K562 (cell line): Measurements from ENCODE around the gene CYTH1. TPM values are rescaled to one million over a fixed set of nuclear protein-coding genes. Genes with fewer than 3 reads are reported as not detected.

Experiments
- ATAC-seq: fragments of 200-7000 bp; cut with Tn5 transposase; 3 replicates; pipeline ENCODE4 v1.9.1; 2020; ENCODE audit warnings: moderate library complexity
- BruUV-seq: library from RNA; stranded (reverse); fragments of 400-500 nt; replicated peaks from 2 replicates; lab custom pipeline; 2021; lab: Mats Ljungman, UMichigan
- CTCF ChIA-PET: fragments of 300-600 bp; formaldehyde crosslinking; extraction: SDS; loops from one replicate; lab custom pipeline; 2021; ENCODE audit warnings: low intra/inter-chr PET ratio; lab: Yijun Ruan, JAX
- POLR2A ChIA-PET: fragments of 300-600, 350-650 bp; sonication (Branson Sonifier 250); formaldehyde crosslinking; extraction: SDS; loops from one replicate; lab custom pipeline; 2021; ENCODE audit warnings: antibody characterized with exemption, inconsistent platforms; lab: Yijun Ruan, JAX
- DNase-seq, 4 experiments: peaks; one replicate each; pipeline versions ENCODE4 v3.0.0 to v3.0.0-alpha.2; 2011 to 2018; ENCODE audit warnings: low spot score in 3 of 4, mixed read lengths in 3 of 4; ENCODE audit errors: extremely low read depth in 1 of 4
- FAIRE-seq: peaks from 2 replicates; lab custom pipeline; 2011; peaks lifted over from hg19 to GRCh38; lab: Jason Lieb, UNC
- H2AFZ ChIP-seq: 2 replicates; pipeline ENCODE4 v1.6.0; 2011; ENCODE audit warnings: low read depth, low read length, control low read depth, inconsistent platforms
- H3K27ac ChIP-seq: fragments of 200-600 bp; 3 replicates; pipeline ENCODE4 v1.8.0; 2011; ENCODE audit warnings: low read depth, mild to moderate bottlenecking, control low read depth, inconsistent platforms, low read length, moderate library complexity, mixed read lengths; ENCODE audit errors: extremely low read depth
- H3K27me3 ChIP-seq, 2 experiments: fragments of 300-600 bp in 1 of 2; 2 replicates in 1 of 2; 3 replicates in 1 of 2; pipeline versions ENCODE4 v1.6.0 to v1.8.0; 2011; ENCODE audit warnings: inconsistent platforms in 2 of 2, low read length in 2 of 2, mild to moderate bottlenecking in 1 of 2, mixed read lengths in 1 of 2, moderate library complexity in 1 of 2; ENCODE audit not compliant: control insufficient read depth in 2 of 2, insufficient read depth in 2 of 2
- H3K36me3 ChIP-seq: fragments of 300-600 bp; 3 replicates; pipeline ENCODE4 v1.8.0; 2011; ENCODE audit warnings: mild to moderate bottlenecking, low read length, inconsistent platforms; ENCODE audit not compliant: control insufficient read depth, insufficient read depth
- H3K4me1 ChIP-seq, 2 experiments: fragments of 200-600 bp in 1 of 2; replicated peaks in 1 of 2; 2 replicates in 1 of 2; 3 replicates in 1 of 2; pipeline versions ENCODE4 v1.5.1 to v1.8.0; 2011; ENCODE audit warnings: inconsistent platforms in 2 of 2, low read length in 2 of 2, mild to moderate bottlenecking in 1 of 2, mixed read lengths in 1 of 2, moderate library complexity in 1 of 2; ENCODE audit not compliant: control insufficient read depth in 2 of 2, insufficient read depth in 2 of 2
- H3K4me2 ChIP-seq: 2 replicates; pipeline ENCODE4 v1.6.1; 2011; ENCODE audit warnings: low read length, control low read depth, inconsistent platforms, mixed read lengths; ENCODE audit not compliant: insufficient read depth
- H3K4me3 ChIP-seq: fragments of 200-600 bp; sonication (generic), shearing (Covaris generic); 2 replicates; pipeline ENCODE4 v1.5.1; 2016; ENCODE audit warnings: control low read depth, inconsistent platforms
- H3K79me2 ChIP-seq: fragments of 200-600 bp; 3 replicates; pipeline ENCODE4 v1.8.0; 2011; ENCODE audit warnings: low read length, inconsistent platforms; ENCODE audit not compliant: control insufficient read depth, insufficient read depth
- H3K9ac ChIP-seq, 2 experiments: 2 replicates each; pipeline versions ENCODE4 v1.6.0 to v1.6.1; 2011; ENCODE audit warnings: low read depth in 2 of 2, low read length in 2 of 2, control low read depth in 1 of 2, inconsistent platforms in 1 of 2, mild to moderate bottlenecking in 1 of 2, mixed read lengths in 1 of 2; ENCODE audit not compliant: insufficient read depth in 1 of 2
- H3K9me1 ChIP-seq: one replicate; pipeline ENCODE4 v1.6.0; 2011; ENCODE audit warnings: inconsistent platforms, mild to moderate bottlenecking, low read length, moderate library complexity; ENCODE audit not compliant: control insufficient read depth, insufficient read depth
- H3K9me3 ChIP-seq: replicated peaks from 2 replicates; pipeline ENCODE4 v1.5.1; 2011; ENCODE audit warnings: low read depth, low read length, inconsistent platforms; ENCODE audit not compliant: control insufficient read depth, insufficient read depth
- H4K20me1 ChIP-seq: replicated peaks from 2 replicates; pipeline ENCODE4 v1.6.1; 2011; ENCODE audit warnings: low read length, inconsistent platforms, mixed read lengths; ENCODE audit not compliant: control insufficient read depth, insufficient read depth
- CBX1 ChIP-seq: sonication (generic); IDR thresholded peaks from 2 replicates; pipeline ENCODE4 v1.6.1; 2016; ENCODE audit warnings: antibody characterized with exemption, low read depth, mild to moderate bottlenecking
- CBX2 ChIP-seq: fragments of 200-600 bp; sonication (generic); IDR thresholded peaks from one replicate; pipeline ENCODE4 v1.6.1; 2012; ENCODE audit warnings: mild to moderate bottlenecking, low read length, inconsistent platforms; ENCODE audit not compliant: insufficient read depth, poor library complexity, severe bottlenecking
- HLTF ChIP-seq: fragments of 450-650 bp; IDR thresholded peaks from 2 replicates; pipeline ENCODE4 v1.6.1; 2016
- WGBS: fragments of 100-300 bp; shearing (Covaris generic); methylation state at CpG from one replicate; pipeline ENCODE4 v1.1.6; 2016; ENCODE audit warnings: low coverage, mixed read lengths; ENCODE audit not compliant: insufficient coverage; ENCODE audit errors: missing lambda C conversion rate; 5-methylcytosine and 5-hydroxymethylcytosine counted together
- in situ Hi-C: fragments of 300-500 bp; cut with MboI; formaldehyde crosslinking; loops from 4 replicates; pipeline ENCODE4 v1.15.0; 2018; ENCODE audit warnings: inconsistent platforms, mixed read lengths
- intact Hi-C: fragments of 100-400 bp; cut with micrococcal nuclease; formaldehyde crosslinking; loops from 2 replicates; pipeline ENCODE4 v1.14.2; 2022
- polyA plus RNA-seq, 8 experiments: library from polyadenylated mRNA; depleted of rRNA in 4 of 8; stranded (reverse) in 5 of 8; unstranded in 3 of 8; fragments of >200 nt; fragmentation: Nextera tagmentation in 2 of 8; fragmentation: Illumina TruSeq in 1 of 8; extraction: Ambion mirVana in 2 of 8; extraction: Trizol in 1 of 8; gene quantifications; 2 replicates each; pipeline versions ENCODE4 v1.2.1 to v1.2.3, GENCODE V29; 2011 to 2014; ENCODE audit warnings: inconsistent platforms in 1 of 8, missing spikeins in 1 of 8
- total RNA-seq, 7 experiments: library from RNA; depleted of rRNA in 6 of 7; stranded (reverse); fragments of >200 nt in 6 of 7; fragmentation: Illumina TruSeq in 2 of 7; extraction: Trizol in 2 of 7; gene quantifications; 2 replicates each; pipeline versions ENCODE4 v1.2.1 to v1.2.3, GENCODE V29; 2011 to 2021; ENCODE audit warnings: low replicate concordance in 1 of 7

The CYTH1 gene
- total and polyA plus RNA-seq, 9 of the 15 experiments (the other 6 are each of a cell fraction or from before 2014, with no cell fraction given), result 0.52 to 27.7 (median 16.8) TPM

- TF ChIP-seq CBX1, result no peak
Observed at GRCh38 chr17:78664476-78665386, 117.3 kb downstream of the CYTH1 start (continued).

- no peak for TF ChIP-seq HLTF
- peak; percentile 73 for TF ChIP-seq CBX2
- ChIA-PET CTCF (no interaction called here), POLR2A (interaction anchor here (0.9 kb wide), 1 partner anchor 8 kb away, joined by 4 read pairs; no protein-coding TSS in a partner anchor)
- Histone ChIP-seq H3K27ac (no peak overlapping the region), H3K79me2 (no peaks in the 10 kb centered on the region), H3K4me2 (no peak overlapping the region), H3K4me3 (no peak overlapping the region), H3K9me1 (peaks cover 1% of the 10 kb centered on the region), H2AFZ (no peak overlapping the region), H3K27me3 (peaks cover 31 to 47% of the 10 kb centered on the region in 2 experiments), H4K20me1 (peaks cover 27% of the 10 kb centered on the region), H3K9ac (no peak overlapping the region), H3K4me1 (peaks cover 13 to 14% of the 10 kb centered on the region in 2 experiments), H3K9me3 (no peaks in the 10 kb centered on the region), H3K36me3 (no peaks in the 10 kb centered on the region)
- 2% methylated on average over 17 of the region's 17 CpGs for WGBS
- intact Hi-C loops (no loop called here), in situ Hi-C loops (no loop called here)
- FAIRE-seq (no peak), DNase-seq (no peak), ATAC-seq (no peak)
- no TSS peak for BruUV-seq
Observed at GRCh38 chr17:78661093-78661770, 120.8 kb downstream of the CYTH1 start.
